IPS-15b (cell line): ENCODE data around the gene ECT2.

Experiments
- H3K27me3 ChIP-seq: one replicate; pipeline ENCODE4 v1.6.1; 2013; ENCODE audit warnings: low read length; ENCODE audit not compliant: control insufficient read depth, insufficient read depth
- H3K36me3 ChIP-seq: one replicate; pipeline ENCODE4 v1.6.1; 2013; ENCODE audit warnings: low read length; ENCODE audit not compliant: control insufficient read depth, insufficient read depth
- H3K4me1 ChIP-seq: one replicate; pipeline ENCODE4 v1.6.1; 2013; ENCODE audit warnings: mild to moderate bottlenecking, low read length; ENCODE audit not compliant: control insufficient read depth, insufficient read depth
- H3K4me3 ChIP-seq: one replicate; pipeline ENCODE4 v1.5.1; 2013; ENCODE audit warnings: low read depth, low read length
- H3K9ac ChIP-seq: one replicate; pipeline ENCODE4 v1.6.1; 2013; ENCODE audit warnings: low read depth, mild to moderate bottlenecking, low read length
- H3K9me3 ChIP-seq: one replicate; pipeline ENCODE4 v1.6.1; 2013; ENCODE audit warnings: mild to moderate bottlenecking, low read length; ENCODE audit not compliant: control insufficient read depth, insufficient read depth

Gene ECT2

DNA sequence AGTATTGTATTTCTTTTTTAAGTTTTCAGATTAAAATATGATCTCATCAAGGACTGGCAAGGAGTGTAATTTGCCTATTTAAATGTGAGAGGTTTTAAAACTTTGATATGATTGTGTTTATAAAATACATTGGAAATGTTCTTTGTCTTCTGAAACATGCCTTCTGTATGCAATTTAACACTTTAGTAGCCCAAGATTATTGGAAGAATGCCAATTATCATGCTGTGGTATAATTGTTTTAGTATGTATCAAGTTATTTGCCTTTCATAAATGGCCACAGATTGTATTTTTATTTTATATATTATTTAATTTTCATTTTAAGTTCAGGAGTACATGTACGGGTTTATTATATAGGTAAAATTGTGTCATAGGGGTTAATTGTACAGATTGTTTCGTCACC lies 31.7 kb downstream of the ECT2 start:
- Histone ChIP-seq H3K36me3 (peaks cover 5% of the 10 kb centered on the region), H3K4me3 (no peak overlapping the region), H3K27me3 (no peaks in the 10 kb centered on the region), H3K9ac (no peak overlapping the region), H3K4me1 (no peaks in the 10 kb centered on the region), H3K9me3 (no peaks in the 10 kb centered on the region)

DNA sequence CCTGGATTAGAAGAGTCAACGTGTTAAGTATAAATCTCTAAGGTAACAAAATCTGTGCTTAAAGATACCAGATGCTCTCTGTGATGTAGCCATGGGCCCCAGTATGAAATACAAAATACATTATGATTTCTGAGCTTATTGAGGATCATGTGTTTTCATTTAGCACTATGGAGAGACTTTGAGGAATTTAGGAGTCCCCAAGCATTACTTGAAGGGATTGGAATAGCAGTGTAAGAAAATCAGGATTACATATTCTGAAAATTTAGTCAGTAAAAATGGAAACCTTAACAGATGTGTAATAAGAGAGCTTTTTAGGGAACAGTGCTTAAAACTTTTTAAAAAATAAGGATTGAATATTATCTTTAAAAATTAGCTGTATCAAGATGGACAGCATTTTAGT lies 35.5 kb downstream of the ECT2 start:
- no peak overlapping the region for H3K9ac ChIP-seq
- H3K4me1 ChIP-seq, result no peaks in the 10 kb centered on the region
- no peak overlapping the region for H3K4me3 ChIP-seq
- peaks cover 11% of the 10 kb centered on the region for H3K36me3 ChIP-seq
- no peaks in the 10 kb centered on the region for H3K9me3 ChIP-seq
- no peaks in the 10 kb centered on the region for H3K27me3 ChIP-seq

DNA sequence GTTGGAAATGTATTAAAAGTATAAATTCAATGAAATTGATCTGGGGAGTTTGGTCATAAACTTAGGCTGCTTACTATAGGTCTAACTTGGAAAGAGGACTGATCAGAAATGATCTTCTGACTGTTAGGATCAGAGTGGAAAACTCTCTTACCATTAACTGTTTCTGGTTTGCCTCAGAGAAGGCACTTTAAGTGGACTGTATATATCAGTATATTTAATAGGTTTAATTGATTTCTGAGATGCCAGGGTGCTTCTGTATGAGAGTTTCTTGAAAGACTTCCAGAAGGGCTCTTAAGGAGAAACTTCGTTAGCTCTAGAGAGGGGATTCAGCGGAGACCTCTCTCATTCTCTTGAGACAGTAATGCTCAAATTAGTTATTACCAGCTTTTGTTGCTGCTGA lies 36.5 kb downstream of the ECT2 start:
- Histone ChIP-seq H3K27me3 (no peaks in the 10 kb centered on the region), H3K36me3 (peaks cover 13% of the 10 kb centered on the region), H3K4me1 (no peaks in the 10 kb centered on the region), H3K4me3 (no peak overlapping the region), H3K9me3 (no peaks in the 10 kb centered on the region), H3K9ac (no peak overlapping the region)

DNA sequence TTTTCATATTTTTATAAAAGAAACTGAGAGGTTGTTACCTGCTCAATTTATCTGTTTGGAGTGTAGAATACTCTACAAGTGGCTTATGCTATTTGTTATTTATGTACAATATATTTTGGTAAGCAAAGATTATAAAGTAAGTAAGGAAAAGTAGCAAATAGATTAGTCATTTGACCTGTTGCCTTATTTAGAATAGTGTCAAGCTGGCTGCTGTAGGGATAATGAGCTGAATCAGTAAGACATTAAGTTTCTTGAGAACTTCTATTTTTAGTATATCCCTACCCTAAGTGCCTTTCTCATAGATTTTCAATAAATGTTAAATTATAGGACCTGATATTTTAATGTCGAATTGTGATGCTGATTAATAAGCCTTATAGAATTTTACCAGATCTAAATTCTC lies 37.2 kb downstream of the ECT2 start:
- Histone ChIP-seq H3K4me3 (no peak overlapping the region), H3K9me3 (no peaks in the 10 kb centered on the region), H3K36me3 (peaks cover 13% of the 10 kb centered on the region), H3K27me3 (no peaks in the 10 kb centered on the region), H3K9ac (no peak overlapping the region), H3K4me1 (no peaks in the 10 kb centered on the region)

DNA sequence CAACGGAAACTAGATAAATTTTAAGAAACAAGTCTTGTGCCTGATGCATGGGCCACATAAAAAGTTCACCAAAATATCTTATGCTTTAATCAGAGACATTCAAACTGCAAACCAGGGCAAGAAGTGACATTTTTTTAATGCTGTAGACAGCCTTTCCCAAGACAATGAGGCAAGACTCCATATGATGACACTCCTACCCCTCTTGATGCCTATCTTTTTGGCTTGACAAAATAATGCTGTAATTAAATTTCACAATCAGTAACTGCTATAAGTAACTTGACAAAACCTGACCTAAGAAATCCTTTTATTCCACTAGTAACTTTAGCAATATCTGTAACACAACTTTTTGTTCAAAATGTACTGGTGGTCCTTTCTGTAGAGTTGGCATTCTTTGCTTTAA lies 48.7 kb downstream of the ECT2 start:
- Histone ChIP-seq H3K9ac (no peak overlapping the region), H3K36me3 (no peaks in the 10 kb centered on the region), H3K4me1 (no peaks in the 10 kb centered on the region), H3K27me3 (no peaks in the 10 kb centered on the region), H3K4me3 (no peak overlapping the region), H3K9me3 (no peaks in the 10 kb centered on the region)

DNA sequence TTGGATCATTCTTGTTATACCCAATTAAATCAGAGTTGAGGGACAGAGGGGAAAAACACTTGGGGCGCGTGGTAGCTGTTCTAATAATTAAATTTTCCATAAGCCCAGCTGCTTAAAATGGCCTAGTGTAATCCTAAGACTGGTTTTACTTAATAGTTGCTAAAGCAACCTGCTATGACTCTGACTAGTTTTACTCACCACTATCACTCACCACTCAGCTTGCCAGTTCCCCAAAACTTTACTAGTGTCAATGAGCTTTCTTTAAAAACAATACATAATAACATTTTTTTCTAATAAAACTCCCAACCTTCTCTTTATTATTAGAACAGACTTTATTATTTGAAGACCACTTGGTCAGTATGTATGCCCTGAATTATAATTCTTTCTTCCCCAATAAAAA lies 49.6 kb downstream of the ECT2 start:
- Histone ChIP-seq H3K36me3 (no peaks in the 10 kb centered on the region), H3K9ac (no peak overlapping the region), H3K4me3 (no peak overlapping the region), H3K4me1 (no peaks in the 10 kb centered on the region), H3K27me3 (no peaks in the 10 kb centered on the region), H3K9me3 (no peaks in the 10 kb centered on the region)

DNA sequence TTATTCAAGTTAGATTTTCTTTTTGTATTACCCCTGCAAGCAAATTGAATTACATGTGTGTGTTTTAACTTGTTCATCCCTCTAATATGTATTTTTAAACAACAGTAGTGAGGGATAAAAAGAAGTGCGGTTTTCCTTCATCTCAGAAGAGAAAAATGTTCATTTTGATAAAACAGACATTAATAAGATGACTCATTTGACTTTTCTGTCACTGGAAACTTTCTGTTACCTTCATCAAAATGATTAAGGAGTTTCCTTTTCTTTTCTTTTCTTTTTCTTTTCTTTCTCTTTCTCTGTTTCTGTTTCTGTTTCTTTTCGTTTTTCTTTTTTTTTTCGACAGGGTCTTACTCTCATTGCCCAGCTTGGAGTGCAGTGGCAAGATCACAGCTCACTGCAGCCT lies 53.0 kb downstream of the ECT2 start:
- Histone ChIP-seq H3K4me3 (no peak overlapping the region), H3K36me3 (no peaks in the 10 kb centered on the region), H3K9me3 (no peaks in the 10 kb centered on the region), H3K9ac (no peak overlapping the region), H3K27me3 (no peaks in the 10 kb centered on the region), H3K4me1 (no peaks in the 10 kb centered on the region)

DNA sequence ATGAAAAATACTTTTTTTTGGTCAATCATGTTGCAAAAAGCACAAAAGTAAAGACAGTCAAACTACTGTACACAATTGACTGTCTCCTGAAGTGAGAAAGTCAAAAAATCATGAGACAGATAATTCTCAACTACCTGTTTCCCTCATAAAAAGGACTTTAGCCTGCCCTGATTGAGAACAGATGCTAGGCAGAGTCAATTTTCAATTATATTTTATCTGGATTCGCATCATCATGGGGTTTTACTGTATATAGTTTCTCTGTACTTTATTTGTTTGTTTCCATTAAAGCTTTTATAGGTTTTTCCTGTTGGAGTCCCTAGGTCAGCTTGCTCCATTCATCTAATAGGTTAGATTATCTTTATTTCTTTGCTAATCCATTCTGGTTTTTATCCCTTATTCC lies 53.8 kb downstream of the ECT2 start:
- Histone ChIP-seq H3K9me3 (no peaks in the 10 kb centered on the region), H3K9ac (no peak overlapping the region), H3K4me1 (no peaks in the 10 kb centered on the region), H3K36me3 (no peaks in the 10 kb centered on the region), H3K4me3 (no peak overlapping the region), H3K27me3 (no peaks in the 10 kb centered on the region)

DNA sequence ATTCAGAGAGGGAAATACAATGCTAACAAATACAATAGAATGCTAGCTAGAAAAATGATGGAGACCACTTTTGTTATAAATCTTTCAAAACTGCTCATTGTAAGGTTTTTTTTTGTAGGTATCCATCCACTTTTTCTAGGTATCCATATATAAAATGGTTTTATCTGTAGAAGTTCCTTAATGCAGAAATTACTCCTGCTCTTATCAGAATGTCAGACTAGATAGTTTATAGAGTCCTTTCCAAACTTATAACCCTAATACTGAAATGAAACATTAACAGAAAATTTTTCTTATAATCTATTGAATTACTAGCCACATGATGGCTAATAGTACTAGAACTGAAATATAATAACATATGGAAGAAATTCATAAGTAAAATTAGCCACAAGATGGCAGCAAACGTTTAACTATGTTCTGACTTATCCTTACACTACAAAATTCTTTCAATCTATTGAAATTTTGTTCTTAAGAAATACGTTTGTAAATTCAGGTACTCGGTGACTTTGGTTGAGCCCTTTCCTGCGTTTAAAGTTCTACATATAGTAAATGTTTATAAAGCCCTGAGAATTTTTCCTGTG lies 58.5 kb downstream of the ECT2 start:
- Histone ChIP-seq H3K9ac (no peak overlapping the region), H3K36me3 (no peaks in the 10 kb centered on the region)

DNA sequence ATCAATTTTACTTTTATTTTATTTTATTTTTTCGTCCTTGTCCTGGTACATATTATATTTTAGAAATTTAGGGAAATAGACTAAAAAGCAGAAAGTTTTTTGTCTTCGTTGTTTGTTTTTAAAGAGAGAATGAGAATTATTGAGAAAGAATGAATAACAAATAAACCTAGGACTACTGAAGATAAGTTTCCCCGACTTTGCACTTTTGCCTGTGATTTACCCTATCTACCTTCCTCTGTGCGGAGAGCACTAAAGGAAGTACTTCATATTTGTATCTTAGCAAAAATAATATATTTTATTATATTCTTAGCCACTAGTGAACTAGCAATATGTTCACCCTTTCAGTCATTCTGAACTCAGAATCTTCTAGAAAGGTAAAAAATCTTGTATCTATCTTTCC lies 60.6 kb downstream of the ECT2 start:
- no peaks in the 10 kb centered on the region for H3K36me3 ChIP-seq
- H3K27me3 ChIP-seq, result no peaks in the 10 kb centered on the region
- no peaks in the 10 kb centered on the region for H3K4me1 ChIP-seq
- no peak overlapping the region for H3K4me3 ChIP-seq
- no peaks in the 10 kb centered on the region for H3K9me3 ChIP-seq
- no peak overlapping the region for H3K9ac ChIP-seq

More for the DNA sequence above, 58.5 kb downstream of the ECT2 start:
- Histone ChIP-seq H3K4me3 (no peak overlapping the region), H3K4me1 (no peaks in the 10 kb centered on the region), H3K27me3 (no peaks in the 10 kb centered on the region), H3K9me3 (no peaks in the 10 kb centered on the region)

DNA sequence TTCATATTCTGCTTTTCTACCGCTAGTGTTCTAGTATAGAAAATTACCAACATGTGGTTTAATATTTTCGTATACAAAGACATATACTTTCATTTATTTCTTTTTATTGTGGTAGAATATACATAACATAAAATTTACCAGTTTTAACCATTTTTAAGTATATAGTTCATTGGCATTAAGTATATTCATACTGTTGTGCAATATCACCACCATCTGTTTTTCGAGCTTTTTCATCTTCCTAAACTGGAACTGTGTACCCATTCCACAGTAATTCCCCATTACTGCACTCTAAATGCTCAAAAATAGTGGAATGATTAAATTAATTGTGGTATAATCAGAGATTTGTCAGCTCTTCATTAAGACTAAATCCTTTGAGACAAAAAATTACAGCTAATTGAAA lies 62.9 kb downstream of the ECT2 start:
- Histone ChIP-seq H3K9ac (no peak overlapping the region), H3K4me1 (no peaks in the 10 kb centered on the region), H3K4me3 (no peak overlapping the region), H3K9me3 (no peaks in the 10 kb centered on the region), H3K27me3 (no peaks in the 10 kb centered on the region), H3K36me3 (no peaks in the 10 kb centered on the region)

DNA sequence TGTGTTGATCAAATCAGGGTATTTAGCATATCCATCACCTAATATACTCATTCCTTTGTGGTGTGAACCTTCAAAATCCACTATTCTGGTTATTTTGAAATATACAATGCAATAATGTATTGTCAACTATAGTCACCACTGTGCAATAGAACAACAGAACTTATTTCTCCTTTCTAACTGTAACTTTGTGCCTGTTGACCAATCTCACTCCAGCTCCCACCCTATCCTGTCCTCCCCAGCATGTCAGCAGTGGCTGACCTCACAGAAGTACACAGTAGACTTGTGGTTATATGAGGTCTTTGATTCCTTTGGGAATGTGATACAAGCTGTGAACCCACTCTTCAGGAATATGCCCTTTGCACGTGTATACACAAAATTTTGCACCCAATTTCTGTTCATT lies 64.2 kb downstream of the ECT2 start:
- Histone ChIP-seq H3K4me3 (no peak overlapping the region), H3K9ac (no peak overlapping the region), H3K36me3 (no peaks in the 10 kb centered on the region), H3K4me1 (no peaks in the 10 kb centered on the region), H3K27me3 (no peaks in the 10 kb centered on the region), H3K9me3 (no peaks in the 10 kb centered on the region)

DNA sequence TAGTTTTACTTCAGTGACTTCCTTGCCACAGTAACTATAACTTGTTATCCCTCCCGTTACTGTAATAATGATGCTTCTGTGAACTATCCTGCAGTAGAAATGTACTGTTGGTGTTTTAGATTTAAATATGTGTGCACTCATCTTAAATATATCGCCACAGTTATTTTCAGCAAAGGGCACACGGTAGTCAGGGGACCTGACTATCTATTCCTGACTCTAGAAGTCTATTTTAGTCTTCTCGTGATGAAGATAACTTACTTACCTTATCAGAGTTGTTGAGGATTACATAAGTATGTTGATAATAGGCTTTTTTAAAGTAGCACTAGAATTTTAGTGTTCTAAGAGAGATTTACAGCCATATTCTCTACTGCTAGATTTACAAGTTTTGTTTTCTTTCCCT lies 65.3 kb downstream of the ECT2 start:
- Histone ChIP-seq H3K4me1 (no peaks in the 10 kb centered on the region), H3K4me3 (no peak overlapping the region), H3K9me3 (no peaks in the 10 kb centered on the region), H3K27me3 (no peaks in the 10 kb centered on the region), H3K36me3 (no peaks in the 10 kb centered on the region), H3K9ac (no peak overlapping the region)
